A673 (cell line): Measurements from ENCODE around the gene HAGH. TPM values are rescaled to one million over a fixed set of nuclear protein-coding genes. Genes with fewer than 3 reads are reported as not detected.

ENCODE experiments used
- BruUV-seq: library from RNA; stranded (reverse); fragments of 400-500 nt; replicated peaks from 2 replicates; lab custom pipeline; 2021; lab: Mats Ljungman, UMichigan
- CTCF ChIA-PET: fragments of 300-600 bp; sonication (Branson Sonifier 250); formaldehyde crosslinking; loops from one replicate; lab custom pipeline; 2022; ENCODE audit warnings: antibody characterized with exemption; lab: Charles Lee
- POLR2A ChIA-PET: fragments of 300-600 bp; sonication (Branson Sonifier 250); formaldehyde crosslinking; loops from one replicate; lab custom pipeline; 2022; ENCODE audit warnings: antibody characterized with exemption; ENCODE audit not compliant: low non-redundant PET; lab: Charles Lee
- DNase-seq: peaks from one replicate; pipeline ENCODE4 v3.0.0-alpha.2; 2015; ENCODE audit warnings: low spot score
- H3K27ac ChIP-seq: fragments of 200-600 bp; sonication (generic); 2 replicates; pipeline ENCODE4 v1.5.1; 2016; ENCODE audit warnings: mixed run types, low read depth, mild to moderate bottlenecking, mixed read lengths, antibody characterized with exemption, low read length; ENCODE audit not compliant: poor library complexity, severe bottlenecking
- H3K27me3 ChIP-seq: fragments of 200-600 bp; sonication (generic); replicated peaks from 2 replicates; pipeline ENCODE4 v1.6.1; 2017; ENCODE audit warnings: mixed run types, low read depth, mild to moderate bottlenecking, mixed read lengths, antibody characterized with exemption, low read length; ENCODE audit not compliant: insufficient read depth, poor library complexity
- H3K36me3 ChIP-seq: fragments of 200-600 bp; sonication (generic); 2 replicates; pipeline ENCODE4 v1.6.1; 2016; ENCODE audit warnings: mixed run types, mild to moderate bottlenecking, mixed read lengths, antibody characterized with exemption, low read length; ENCODE audit not compliant: insufficient read depth, poor library complexity, severe bottlenecking
- H3K4me1 ChIP-seq: fragments of 200-600 bp; sonication (generic); 2 replicates; pipeline ENCODE4 v1.6.1; 2017; ENCODE audit warnings: mixed run types, mild to moderate bottlenecking, mixed read lengths, antibody characterized with exemption, low read length; ENCODE audit not compliant: insufficient read depth, poor library complexity, severe bottlenecking
- H3K4me3 ChIP-seq: fragments of 200-600 bp; sonication (generic); 2 replicates; pipeline ENCODE4 v1.5.1; 2016; ENCODE audit warnings: low read depth, mixed run types, mild to moderate bottlenecking, mixed read lengths, low read length; ENCODE audit not compliant: poor library complexity, severe bottlenecking
- H3K9me3 ChIP-seq: fragments of 200-600 bp; sonication (generic); 2 replicates; pipeline ENCODE4 v1.6.1; 2016; ENCODE audit warnings: mixed run types, low read depth, mild to moderate bottlenecking, mixed read lengths, antibody characterized with exemption, low read length; ENCODE audit not compliant: poor library complexity, severe bottlenecking
- EZH2 ChIP-seq: fragments of 200-600 bp; sonication (generic); IDR thresholded peaks from 2 replicates; pipeline ENCODE4 v1.6.1; 2017; ENCODE audit warnings: borderline replicate concordance, low read depth, mild to moderate bottlenecking, mixed read lengths, antibody characterized with exemption, low read length; ENCODE audit not compliant: poor library complexity, severe bottlenecking
- intact Hi-C: fragments of 100-400 bp; cut with micrococcal nuclease; formaldehyde crosslinking; loops from one replicate; pipeline ENCODE4 v1.10.0; 2022; ENCODE audit not compliant: unreplicated experiment
- total RNA-seq: library from RNA; stranded (reverse); gene quantifications from 2 replicates; pipeline ENCODE4 v1.2.3, GENCODE V29; 2021
- TF ChIP-seq, protein P1 (sequence below): fragments of 300-800, 200-600 bp; sonication (generic); conservative IDR thresholded peaks from 2 replicates; pipeline ENCODE4 v1.5.1; 2017; ENCODE audit warnings: low read depth, mild to moderate bottlenecking, antibody characterized with exemption, low read length, moderate library complexity, mixed read lengths

Gene HAGH
- total RNA-seq, 1 experiment from 2014 or later = 14.4 TPM

DNA sequence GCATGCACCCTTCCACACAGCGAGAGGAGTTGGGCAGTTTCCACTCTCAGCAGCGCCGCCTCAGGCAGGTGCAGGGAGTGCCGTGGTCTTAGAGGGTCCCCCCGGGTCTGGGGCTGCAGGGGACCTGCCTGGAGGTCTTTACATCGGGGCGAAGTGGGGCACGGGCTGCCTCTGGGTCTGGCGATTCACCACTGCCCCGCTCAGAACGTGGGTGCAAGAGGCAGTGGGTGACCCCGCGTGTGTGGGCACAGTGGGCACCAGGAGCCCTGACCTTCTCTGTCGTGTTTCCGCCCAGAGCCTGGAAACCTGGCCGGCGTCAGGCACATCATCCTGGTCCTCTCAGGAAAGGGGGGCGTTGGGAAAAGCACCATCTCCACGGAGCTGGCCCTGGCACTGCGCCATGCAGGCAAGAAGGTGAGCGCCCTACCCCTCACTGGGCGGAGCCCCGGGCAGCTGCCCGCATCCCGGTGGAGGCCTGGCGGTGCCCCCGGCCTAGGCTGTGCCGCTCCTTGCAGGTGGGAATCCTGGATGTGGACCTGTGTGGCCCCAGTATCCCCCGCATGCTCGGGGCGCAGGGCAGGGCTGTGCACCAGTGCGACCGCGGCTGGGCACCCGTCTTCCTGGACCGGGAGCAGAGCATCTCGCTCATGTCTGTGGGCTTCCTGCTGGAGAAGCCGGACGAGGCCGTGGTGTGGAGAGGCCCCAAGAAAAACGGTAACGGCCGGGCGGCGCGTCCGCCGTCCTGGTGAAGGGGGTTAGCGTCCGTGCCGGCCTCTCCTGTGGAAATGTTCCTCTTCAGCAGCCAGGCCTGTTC is 40.2 kb downstream of the HAGH start:
- intact Hi-C loops = no loop called here

DNA sequence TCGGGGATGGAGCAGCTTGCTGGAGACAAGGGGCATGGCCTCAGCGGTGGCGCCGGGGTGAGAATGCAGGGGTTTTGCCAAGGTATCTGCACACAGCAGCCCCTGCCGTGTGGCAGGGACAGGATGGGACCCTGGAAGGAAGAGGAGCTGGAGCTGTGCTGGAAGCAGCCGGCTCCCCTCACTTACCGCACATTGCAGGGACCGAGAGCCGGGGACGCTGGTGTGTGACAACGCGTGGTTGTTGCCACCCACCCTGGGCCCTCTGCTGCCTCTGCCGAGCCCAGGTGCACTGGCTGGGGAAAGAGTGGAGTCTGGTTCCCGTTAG is 40.8 kb downstream of the HAGH start:
- POLR2A ChIA-PET = no interaction called here
- Histone ChIP-seq H3K4me3 (no peak overlapping the region), H3K4me1 (no peaks in the 10 kb centered on the region), H3K27me3 (no peaks in the 10 kb centered on the region), H3K36me3 (peaks cover 18% of the 10 kb centered on the region), H3K27ac (no peak overlapping the region), H3K9me3 (no peaks in the 10 kb centered on the region)
- DNase-seq = no peak
- TF ChIP-seq, protein P1, sequence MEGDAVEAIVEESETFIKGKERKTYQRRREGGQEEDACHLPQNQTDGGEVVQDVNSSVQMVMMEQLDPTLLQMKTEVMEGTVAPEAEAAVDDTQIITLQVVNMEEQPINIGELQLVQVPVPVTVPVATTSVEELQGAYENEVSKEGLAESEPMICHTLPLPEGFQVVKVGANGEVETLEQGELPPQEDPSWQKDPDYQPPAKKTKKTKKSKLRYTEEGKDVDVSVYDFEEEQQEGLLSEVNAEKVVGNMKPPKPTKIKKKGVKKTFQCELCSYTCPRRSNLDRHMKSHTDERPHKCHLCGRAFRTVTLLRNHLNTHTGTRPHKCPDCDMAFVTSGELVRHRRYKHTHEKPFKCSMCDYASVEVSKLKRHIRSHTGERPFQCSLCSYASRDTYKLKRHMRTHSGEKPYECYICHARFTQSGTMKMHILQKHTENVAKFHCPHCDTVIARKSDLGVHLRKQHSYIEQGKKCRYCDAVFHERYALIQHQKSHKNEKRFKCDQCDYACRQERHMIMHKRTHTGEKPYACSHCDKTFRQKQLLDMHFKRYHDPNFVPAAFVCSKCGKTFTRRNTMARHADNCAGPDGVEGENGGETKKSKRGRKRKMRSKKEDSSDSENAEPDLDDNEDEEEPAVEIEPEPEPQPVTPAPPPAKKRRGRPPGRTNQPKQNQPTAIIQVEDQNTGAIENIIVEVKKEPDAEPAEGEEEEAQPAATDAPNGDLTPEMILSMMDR = no peak
- no peak for TF ChIP-seq EZH2
- CTCF ChIA-PET = no interaction called here
- intact Hi-C loops = no loop called here
- BruUV-seq = no TSS peak

More for the DNA sequence above, 40.2 kb downstream of the HAGH start:
- ChIA-PET CTCF (no interaction called here), POLR2A (no interaction called here)
- no peak for DNase-seq
- H3K27ac ChIP-seq = no peak overlapping the region
- no peaks in the 10 kb centered on the region for H3K9me3 ChIP-seq
- no peak overlapping the region for H3K4me3 ChIP-seq
- no TSS peak for BruUV-seq
- no peaks in the 10 kb centered on the region for H3K4me1 ChIP-seq
- H3K27me3 ChIP-seq = no peaks in the 10 kb centered on the region
- TF ChIP-seq EZH2 = no peak
- TF ChIP-seq, protein P1 = no peak
- H3K36me3 ChIP-seq = peaks cover 18% of the 10 kb centered on the region

GRCh38 chr16:1784977-1785845 is 41.4 kb downstream of the HAGH start:
- H3K27me3 ChIP-seq = no peaks in the 10 kb centered on the region
- no TSS peak for BruUV-seq
- no peaks in the 10 kb centered on the region for H3K9me3 ChIP-seq
- POLR2A ChIA-PET = no interaction called here
- CTCF ChIA-PET = no interaction called here
- no peak for DNase-seq
- intact Hi-C loops = no loop called here
- no peak for TF ChIP-seq EZH2
- TF ChIP-seq, protein P1 = no peak
- no peaks in the 10 kb centered on the region for H3K4me1 ChIP-seq
- H3K36me3 ChIP-seq = peaks cover 18% of the 10 kb centered on the region
- H3K4me3 ChIP-seq = no peak overlapping the region
- no peak overlapping the region for H3K27ac ChIP-seq
